Gastroesophageal sphincter (tissue), 3 donors: ENCODE measurements around the gene PARG.

ENCODE experiments used
- POLR2A ChIP-seq, 2 donors: fragments of 450-650 bp; IDR thresholded peaks; one replicate each; pipeline ENCODE4 v1.6.1; 2017; ENCODE audit warnings: antibody characterized with exemption in 2 of 2, mild to moderate bottlenecking in 2 of 2, moderate library complexity in 1 of 2
- POLR2AphosphoS5 ChIP-seq: sonication (generic); formaldehyde crosslinking; IDR thresholded peaks from one replicate; pipeline ENCODE4 v1.6.1; 2017; ENCODE audit warnings: antibody characterized with exemption
- TF ChIP-seq, protein P1 (sequence below), 4 experiments: fragments of 200-600 bp in 2 of 4; fragments of 450-650 bp in 2 of 4; sonication (generic) in 1 of 4; IDR thresholded peaks; one replicate each; pipeline ENCODE4 v1.5.1; 2017 to 2019; ENCODE audit warnings: antibody characterized with exemption in 4 of 4, mild to moderate bottlenecking in 2 of 4, moderate library complexity in 2 of 4

DNA sequence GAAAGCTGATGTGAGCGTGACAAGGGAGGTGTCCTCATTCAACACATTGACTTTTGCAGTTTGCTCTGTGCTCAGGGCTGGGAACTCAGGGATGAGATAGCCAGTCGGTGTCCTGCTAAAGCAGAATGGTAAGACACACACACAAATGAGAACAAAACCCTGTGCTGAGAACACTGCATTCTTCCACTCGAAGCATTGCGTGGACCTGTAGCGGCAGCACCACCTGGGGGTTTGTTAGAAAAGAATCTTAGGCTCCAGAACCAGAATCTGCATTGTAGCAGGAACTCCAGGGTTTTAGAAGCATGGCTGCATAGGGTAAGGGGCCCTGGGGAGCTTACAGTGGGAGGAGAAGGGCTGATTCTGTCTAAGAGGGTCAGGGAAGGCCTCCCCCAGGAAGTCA, 158.2 kb downstream of the PARG start:
- TF ChIP-seq POLR2A (IDR thresholded peaks at IDR 0.05), result no peak
- TF ChIP-seq POLR2AphosphoS5, result no peak
- TF ChIP-seq, protein P1, sequence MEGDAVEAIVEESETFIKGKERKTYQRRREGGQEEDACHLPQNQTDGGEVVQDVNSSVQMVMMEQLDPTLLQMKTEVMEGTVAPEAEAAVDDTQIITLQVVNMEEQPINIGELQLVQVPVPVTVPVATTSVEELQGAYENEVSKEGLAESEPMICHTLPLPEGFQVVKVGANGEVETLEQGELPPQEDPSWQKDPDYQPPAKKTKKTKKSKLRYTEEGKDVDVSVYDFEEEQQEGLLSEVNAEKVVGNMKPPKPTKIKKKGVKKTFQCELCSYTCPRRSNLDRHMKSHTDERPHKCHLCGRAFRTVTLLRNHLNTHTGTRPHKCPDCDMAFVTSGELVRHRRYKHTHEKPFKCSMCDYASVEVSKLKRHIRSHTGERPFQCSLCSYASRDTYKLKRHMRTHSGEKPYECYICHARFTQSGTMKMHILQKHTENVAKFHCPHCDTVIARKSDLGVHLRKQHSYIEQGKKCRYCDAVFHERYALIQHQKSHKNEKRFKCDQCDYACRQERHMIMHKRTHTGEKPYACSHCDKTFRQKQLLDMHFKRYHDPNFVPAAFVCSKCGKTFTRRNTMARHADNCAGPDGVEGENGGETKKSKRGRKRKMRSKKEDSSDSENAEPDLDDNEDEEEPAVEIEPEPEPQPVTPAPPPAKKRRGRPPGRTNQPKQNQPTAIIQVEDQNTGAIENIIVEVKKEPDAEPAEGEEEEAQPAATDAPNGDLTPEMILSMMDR (IDR thresholded peaks at IDR 0.05), result no peak
